GM19452 (cell line): ENCODE data around the gene DPP7.
"Not testable (repeated sequence)": the region's sequence is repeated elsewhere in the genome, so short reads cannot be mapped to it uniquely, and the experiment has no call there.

Source experiments
- ATAC-seq: cut with Tn5 transposase; IDR thresholded peaks from one replicate; pipeline ENCODE4 v1.9.1; 2021; ENCODE audit not compliant: unreplicated experiment

The DPP7 gene

DNA sequence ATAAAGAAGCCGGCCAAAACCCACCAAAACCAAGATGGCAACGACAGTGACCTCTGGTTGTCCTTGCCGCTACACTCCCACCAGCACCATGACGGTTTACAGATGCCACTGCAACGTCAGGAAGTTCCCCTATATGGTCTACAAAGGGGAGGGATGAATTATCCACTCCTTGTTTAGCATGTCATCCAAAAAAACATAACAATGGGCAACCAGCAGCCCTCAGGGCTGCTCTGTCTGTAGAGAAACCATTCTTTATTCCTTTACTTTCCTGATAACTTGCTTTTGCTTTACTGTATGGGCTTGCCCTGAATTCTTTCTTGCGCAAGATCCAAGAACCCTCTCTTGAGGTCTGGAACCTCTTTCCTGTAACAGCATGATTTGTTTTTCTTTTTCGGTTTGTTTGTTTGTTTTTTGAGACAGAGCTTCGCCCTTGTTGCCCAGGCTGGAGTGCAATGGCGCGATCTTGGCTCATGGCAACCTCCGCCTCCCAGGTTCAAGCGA is 39.2 kb downstream of the DPP7 start:
- ATAC-seq: no peak

DNA sequence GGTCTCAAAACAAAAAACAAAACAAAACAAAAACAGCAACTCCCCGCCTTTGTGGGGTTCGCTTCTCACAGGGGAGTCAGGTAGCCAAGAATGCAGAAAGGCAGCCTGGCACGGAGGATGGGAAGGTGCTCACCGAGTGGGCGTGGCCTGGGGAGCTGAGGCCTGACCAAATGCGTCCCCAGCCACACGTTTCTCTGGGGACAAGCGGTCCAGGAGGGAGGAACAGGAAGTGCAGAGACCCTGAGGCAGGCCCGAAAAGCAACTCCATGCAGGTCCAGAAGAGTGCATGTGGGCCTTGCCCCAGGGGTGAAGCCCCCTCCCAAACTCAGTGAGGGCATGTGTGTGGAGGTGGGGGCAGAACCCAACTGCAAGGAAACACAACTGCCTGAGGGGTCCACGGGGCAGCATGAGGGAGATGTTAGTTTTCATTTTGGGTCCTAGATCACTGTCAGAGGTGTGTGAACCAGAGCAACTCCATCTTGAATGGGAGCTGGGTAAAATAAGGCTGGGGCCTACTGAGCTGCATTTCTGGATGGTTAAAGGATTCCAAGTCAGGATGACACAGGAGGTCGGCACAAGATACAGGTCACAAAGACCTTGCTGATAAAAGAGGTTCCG is 39.8 kb downstream of the DPP7 start:
- ATAC-seq: no peak

- no peak for ATAC-seq
Measured at GRCh38 chr9:137073992-137074399, 40.5 kb downstream of the DPP7 start.

GRCh38 chr9:137071282-137071681 is 43.3 kb downstream of the DPP7 start:
- no peak for ATAC-seq

DNA sequence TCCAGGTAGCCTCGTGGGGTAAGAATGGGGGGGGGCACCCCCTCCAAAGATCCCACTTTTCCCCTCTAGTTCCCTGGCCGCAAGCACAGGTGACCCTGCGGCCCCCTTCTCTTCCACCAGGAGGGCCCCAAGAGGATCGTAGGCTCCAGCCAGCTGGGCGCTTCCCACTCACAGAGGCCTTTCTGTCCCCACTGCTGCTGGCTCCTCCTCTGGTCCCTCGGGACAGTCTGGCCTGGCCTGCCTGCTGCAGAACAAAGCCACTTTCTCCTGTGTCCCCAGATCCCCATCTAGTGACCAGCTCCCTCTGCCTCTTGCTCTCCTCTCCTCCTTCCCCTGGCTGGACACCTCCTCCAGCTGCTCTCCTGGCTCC is 43.6 kb downstream of the DPP7 start:
- no peak for ATAC-seq

- peak; percentile 58 for ATAC-seq
Measured at GRCh38 chr9:137070201-137070905, 44.2 kb downstream of the DPP7 start, which contains the start of gene SAPCD2. Gene SAPCD2 (minus strand): TSS chr9:137070557. CDS start chr9:137070460, 97 bp downstream.

DNA sequence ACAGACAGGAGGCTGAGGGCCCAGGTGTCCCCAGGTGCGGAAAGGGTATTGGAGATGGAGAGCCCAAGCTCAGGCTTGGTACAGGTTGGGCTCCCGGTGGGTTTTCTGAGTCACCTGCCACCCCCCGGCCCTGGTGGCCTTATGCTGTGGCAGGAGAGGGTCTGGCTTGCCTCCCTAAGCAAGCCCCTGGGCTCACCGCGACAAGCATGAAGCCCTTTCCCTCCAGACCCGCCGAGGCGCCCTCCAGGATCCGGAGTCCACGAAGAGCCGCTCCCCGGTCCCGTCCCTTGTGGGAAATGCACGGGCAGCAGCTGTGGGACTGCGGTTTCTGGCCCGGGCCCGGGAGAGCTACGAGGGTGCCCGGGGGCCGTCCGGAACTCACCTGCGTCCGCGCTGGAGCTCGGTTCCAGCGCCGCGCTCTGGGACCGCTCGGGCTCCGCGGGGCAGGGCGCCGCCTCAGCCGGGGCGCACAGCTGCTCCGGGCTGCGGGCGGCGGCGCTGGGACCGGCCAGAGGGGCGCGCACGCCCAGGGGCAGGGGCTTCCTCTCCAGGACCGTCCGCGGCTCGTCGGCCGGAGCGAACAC is 44.9 kb downstream of the DPP7 start:
- peak; percentile 18 for ATAC-seq

- no peak for ATAC-seq
Measured at GRCh38 chr9:137068539-137069507, 45.7 kb downstream of the DPP7 start.

- ATAC-seq: no peak
Measured at GRCh38 chr9:137067860-137068538, 46.5 kb downstream of the DPP7 start.

GRCh38 chr9:137066096-137066861 is 48.3 kb downstream of the DPP7 start:
- ATAC-seq: no peak

GRCh38 chr9:137065336-137065967 is 49.1 kb downstream of the DPP7 start:
- ATAC-seq: no peak

GRCh38 chr9:137064880-137065164 is 49.7 kb downstream of the DPP7 start:
- ATAC-seq: no peak

- ATAC-seq: no peak
Measured at GRCh38 chr9:137064027-137064879, 50.3 kb downstream of the DPP7 start.

DNA sequence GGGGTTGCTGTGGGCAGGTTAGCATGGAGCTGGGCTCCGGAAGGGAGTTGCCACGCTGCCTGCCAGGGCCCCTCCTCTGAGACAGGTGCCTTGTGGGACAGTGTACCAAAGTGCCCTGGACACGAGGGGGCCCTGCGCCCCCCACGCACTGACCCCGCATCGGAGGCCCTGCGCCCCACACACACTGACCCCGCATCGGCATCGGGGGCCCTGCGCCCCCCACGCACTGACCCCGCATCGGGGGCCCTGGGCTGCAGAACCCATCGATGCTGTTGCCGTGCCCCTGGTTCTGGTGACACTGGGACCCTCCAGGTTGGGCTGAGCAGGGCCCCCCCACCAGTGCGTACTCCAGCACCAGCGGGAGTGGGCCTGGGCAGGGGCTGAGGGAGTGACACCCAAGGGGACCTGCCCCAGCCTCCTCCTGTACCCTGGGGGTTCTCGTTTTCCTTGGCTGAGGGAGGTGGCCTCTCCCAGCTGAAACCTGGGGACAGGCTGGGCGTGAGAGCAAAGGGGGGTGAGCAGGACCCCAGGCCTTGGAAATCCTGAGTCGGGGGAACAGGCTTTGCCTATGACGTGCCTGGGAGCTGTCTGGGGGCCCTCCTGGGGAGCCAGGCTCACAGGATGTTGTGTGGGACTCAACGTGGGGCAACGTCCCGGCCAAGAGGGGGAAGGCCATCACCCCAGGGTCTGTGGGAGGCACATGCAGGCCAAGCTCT is 51.1 kb downstream of the DPP7 start:
- ATAC-seq: no peak

DNA sequence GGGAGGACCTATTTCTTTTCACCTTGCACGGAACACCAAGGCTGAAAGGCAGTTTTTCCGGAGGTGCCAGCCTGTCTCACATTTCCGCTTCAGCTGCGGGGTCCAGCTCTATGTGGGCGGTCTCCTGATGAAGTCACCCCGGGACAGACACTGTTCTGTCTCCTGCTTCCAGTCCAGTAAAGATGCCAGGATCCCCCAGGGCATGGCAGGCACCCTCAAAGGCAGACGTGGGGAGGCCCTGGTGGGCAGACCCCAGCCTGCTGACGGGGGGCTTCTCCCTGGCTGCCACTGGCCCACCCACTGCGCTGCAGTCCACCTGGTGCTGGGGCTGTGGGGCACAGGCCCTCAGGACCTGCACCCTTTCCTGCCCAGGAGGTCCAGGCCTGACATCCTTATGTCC is 51.7 kb downstream of the DPP7 start:
- not testable (repeated sequence) for ATAC-seq

DNA sequence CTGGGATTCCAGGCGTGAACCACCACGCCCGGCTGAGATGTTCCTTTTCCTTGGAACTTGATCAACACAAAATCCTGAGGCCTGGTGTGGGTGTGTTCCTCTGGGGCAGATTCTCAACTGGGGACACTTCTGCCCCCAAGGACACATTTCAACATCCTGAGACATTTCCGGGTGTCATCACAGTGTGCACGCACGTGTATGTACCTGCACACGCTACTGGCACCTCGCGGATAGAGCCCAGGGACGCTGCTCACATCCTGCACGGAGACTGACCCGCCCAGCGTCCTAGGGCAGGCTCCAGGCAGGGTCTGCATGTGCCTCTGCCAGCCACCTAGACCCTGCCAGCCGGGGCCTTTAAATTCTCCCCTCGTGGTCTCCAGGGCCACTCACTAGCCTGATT is 52.1 kb downstream of the DPP7 start:
- no peak for ATAC-seq
